AG04449 (cell line): ENCODE measurements around the gene PMM2.

Source experiments
- CTCF ChIA-PET: fragments of 350-600 bp; formaldehyde crosslinking; extraction: SDS; loops from one replicate; lab custom pipeline; 2021; ENCODE audit warnings: antibody characterized with exemption; lab: Yijun Ruan, JAX
- POLR2A ChIA-PET: fragments of 400-600, 350-600 bp; formaldehyde crosslinking; extraction: SDS; loops from one replicate; lab custom pipeline; 2020; ENCODE audit warnings: antibody characterized with exemption, inconsistent platforms; lab: Yijun Ruan, JAX
- DNase-seq: peaks from one replicate; pipeline ENCODE4 v3.0.0-alpha.2; 2010; ENCODE audit warnings: low read depth, low spot score
- H3K4me3 ChIP-seq: 2 replicates; pipeline ENCODE4 v1.5.1; 2011; ENCODE audit warnings: low read depth, mild to moderate bottlenecking, control low read depth, low read length
- TF ChIP-seq, protein P1 (sequence below): IDR thresholded peaks from one replicate; pipeline ENCODE4 v1.5.1; 2011; ENCODE audit warnings: mild to moderate bottlenecking, moderate library complexity, low read length, control low read depth, inconsistent platforms; ENCODE audit not compliant: insufficient read depth; ENCODE audit errors: missing control alignments

PMM2 gene

DNA sequence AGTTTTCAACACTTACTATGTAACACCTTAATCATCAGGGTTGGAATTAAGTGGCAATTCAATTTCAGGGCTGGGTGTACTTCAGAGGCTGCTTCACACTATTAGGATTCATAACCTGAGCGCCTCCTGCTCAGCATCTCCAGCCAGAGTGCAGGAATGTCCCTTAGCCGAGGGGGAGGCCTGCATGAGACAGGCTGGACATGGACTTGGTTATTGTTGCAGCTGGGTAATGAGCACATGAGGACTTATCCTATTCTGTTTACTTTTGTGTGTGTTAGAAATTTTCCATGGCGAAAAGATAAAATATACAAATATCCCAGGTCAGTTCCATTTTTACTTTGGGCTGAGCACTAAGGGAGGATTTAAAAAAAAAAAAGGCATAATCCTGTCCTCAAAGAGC, 10.4 kb downstream of the PMM2 start:
- no peak overlapping the region for H3K4me3 ChIP-seq
- DNase-seq: no peak
- ChIA-PET CTCF (no interaction called here), POLR2A (no interaction called here)
- TF ChIP-seq, protein P1, sequence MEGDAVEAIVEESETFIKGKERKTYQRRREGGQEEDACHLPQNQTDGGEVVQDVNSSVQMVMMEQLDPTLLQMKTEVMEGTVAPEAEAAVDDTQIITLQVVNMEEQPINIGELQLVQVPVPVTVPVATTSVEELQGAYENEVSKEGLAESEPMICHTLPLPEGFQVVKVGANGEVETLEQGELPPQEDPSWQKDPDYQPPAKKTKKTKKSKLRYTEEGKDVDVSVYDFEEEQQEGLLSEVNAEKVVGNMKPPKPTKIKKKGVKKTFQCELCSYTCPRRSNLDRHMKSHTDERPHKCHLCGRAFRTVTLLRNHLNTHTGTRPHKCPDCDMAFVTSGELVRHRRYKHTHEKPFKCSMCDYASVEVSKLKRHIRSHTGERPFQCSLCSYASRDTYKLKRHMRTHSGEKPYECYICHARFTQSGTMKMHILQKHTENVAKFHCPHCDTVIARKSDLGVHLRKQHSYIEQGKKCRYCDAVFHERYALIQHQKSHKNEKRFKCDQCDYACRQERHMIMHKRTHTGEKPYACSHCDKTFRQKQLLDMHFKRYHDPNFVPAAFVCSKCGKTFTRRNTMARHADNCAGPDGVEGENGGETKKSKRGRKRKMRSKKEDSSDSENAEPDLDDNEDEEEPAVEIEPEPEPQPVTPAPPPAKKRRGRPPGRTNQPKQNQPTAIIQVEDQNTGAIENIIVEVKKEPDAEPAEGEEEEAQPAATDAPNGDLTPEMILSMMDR: no peak

DNA sequence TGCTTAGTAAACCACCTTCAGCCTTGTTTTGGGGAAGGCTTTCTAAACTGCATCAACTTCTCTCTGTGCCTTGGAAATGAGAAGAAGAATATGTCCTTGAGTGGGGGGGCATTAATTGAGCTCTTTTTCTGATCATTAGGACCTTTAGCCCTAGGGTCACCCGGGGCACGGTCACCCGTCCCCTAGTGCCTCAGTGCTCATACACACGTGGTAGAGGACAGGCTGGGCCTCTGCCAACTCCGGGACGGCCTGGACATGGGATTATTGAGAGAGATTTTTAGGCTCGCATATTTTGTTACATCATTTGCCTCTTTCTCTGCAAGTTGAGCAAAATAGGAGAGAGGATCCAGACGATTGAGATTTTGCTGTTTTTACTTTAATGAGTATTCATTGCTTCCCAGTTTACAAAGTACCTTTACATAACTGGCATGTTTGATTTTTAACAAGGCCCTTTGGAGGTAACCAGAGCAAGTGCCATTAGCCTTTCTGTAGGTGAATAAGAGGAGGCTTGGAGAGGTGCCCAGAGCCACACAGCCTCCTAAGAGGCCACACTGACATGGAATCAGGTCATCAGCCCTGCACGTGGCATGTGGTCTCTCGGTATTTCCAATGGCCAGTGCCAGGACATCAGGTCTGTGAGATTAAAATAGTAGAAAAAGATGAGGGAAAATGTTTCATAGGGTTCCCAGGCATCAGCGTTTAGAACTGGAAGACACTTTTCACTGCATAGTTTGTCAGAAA, 11.1 kb downstream of the PMM2 start:
- DNase-seq: no peak
- no peak overlapping the region for H3K4me3 ChIP-seq
- CTCF ChIA-PET: interaction anchor here (1.1 to 3.7 kb wide), 2 partner anchors 10 to 75 kb away, joined by 3 to 11 read pairs; partner anchors contain the start of genes PMM2 and TMEM186
- TF ChIP-seq, protein P1: no peak
- POLR2A ChIA-PET: no interaction called here

DNA sequence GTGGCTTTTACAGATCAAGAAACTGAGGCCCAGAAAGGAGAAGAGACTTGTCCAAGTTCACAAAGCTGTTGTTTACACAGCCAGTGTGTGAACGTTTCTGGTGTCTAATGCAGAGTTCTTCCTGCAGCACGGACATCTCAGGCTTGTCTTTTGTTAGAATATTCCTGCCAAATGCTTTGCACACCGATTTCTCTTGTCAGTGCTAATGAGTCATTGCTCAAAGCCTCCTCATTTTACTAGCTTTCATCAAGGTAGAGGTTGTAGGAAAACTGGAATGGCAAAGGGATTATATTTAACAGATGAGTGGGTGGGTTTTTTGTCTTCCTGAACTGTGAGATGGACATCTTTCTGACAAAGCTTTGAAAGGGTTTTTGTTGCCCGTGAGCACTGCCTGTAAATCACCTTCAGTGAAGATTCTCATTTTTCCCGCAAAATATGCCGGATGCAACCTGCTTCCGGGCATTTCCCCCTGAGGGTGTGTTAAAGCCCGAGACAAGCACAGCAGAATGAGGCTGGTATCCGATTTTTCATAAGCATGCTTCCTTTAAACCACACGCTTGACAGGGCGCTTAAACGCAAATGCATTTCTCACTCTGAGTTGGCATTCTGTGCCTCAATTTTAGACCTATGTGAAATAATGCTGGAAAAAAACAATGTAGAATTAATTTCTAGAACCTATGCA, 14.7 kb downstream of the PMM2 start:
- ChIA-PET POLR2A (no interaction called here), CTCF (interaction anchor here (2.0 to 3.7 kb wide), 3 partner anchors 11 to 68 kb away, joined by 6 to 11 read pairs (median 10); partner anchors contain the start of genes PMM2 and TMEM186)
- no peak for DNase-seq
- TF ChIP-seq, protein P1: no peak
- no peak overlapping the region for H3K4me3 ChIP-seq

DNA sequence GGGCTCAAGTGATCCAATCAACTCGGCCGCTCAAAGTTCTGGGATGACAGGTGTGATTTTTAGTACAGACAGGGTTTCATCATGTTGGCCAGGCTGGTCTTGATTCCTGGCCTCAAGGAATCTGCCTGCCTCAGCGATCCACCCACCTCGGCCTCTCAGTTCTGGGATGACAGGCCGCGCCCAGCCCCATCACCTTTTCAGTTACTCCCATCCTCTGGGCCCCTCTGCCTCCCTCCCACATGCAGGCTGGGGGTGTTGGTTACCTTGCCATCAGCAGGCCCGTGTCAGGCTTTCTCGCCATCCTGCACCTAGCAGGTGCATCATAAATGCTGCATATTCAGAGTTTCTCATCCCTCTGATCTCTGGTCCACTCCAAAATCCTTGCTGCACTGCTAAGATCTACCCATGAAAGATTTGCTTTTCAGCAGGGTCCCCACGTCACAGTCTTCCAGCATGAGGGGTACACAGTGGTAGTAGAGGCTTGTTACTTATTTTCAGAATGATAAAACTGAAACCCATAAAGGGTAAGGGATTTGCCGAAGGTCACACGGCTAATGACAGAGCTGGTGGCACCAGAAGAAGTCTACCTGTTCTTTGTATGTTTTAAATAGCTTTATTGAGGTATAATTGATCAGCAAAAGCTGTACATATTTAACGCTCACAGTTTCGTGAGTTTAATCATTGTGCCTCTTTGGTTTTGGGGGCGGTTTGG, 16.6 kb downstream of the PMM2 start:
- CTCF ChIA-PET: no interaction called here
- POLR2A ChIA-PET: no interaction called here
- no peak overlapping the region for H3K4me3 ChIP-seq
- no peak for DNase-seq
- TF ChIP-seq, protein P1: no peak

DNA sequence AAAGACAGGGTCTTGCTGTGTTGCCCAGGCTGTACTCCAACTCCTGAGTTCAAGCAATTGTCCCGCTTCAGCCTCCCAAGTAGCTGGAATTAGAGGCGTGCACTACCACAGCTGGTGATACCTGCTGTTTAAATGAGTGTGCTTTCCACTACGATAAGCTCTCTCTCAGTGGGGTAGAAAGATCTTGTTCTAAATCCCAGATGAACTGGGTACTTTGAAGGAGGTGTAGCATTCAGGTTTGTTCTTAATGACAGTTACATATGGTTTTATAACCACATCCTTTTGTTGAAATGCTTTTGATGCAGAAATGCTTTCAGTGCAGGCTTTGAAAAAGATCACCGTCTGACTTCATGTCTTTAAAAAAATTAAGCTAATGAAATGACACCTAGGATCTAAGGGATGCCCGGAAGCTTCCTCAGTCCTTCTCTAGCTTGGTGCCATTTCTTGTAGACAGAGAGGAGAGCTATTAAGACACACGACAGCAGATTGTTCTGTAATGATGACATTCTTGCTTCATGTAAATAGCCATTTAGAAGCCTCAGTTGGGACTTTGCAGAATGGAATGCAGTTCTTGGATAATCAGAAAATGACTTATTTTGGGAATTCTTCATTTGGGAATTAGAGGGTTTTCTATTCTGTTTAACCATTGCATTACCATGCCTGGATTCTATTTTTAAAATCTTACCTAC, 19.5 kb downstream of the PMM2 start:
- no peak for DNase-seq
- ChIA-PET CTCF (interaction anchor here (0.9 to 1.0 kb wide), 2 partner anchors 62 to 155 kb away, joined by 4 read pairs; no protein-coding TSS in a partner anchor), POLR2A (no interaction called here)
- TF ChIP-seq, protein P1: no peak
- H3K4me3 ChIP-seq: no peak overlapping the region
